Sigmoid colon (tissue), 4 donors: ENCODE measurements around the gene USP24.

Source experiments
- CTCF ChIP-seq, 4 experiments: fragments of 450-650 bp in 3 of 4; fragments of 200-600 bp in 1 of 4; IDR thresholded peaks; one replicate each; pipeline ENCODE4 v1.5.1; 2016 to 2019; ENCODE audit warnings: antibody characterized with exemption in 4 of 4, mild to moderate bottlenecking in 3 of 4, moderate library complexity in 2 of 4
- EP300 ChIP-seq, 4 donors: sonication (generic); formaldehyde crosslinking; IDR thresholded peaks; one replicate each; pipeline ENCODE4 v1.6.1; 2017; ENCODE audit warnings: antibody characterized with exemption in 4 of 4
- POLR2A ChIP-seq, 2 donors: fragments of 450-650 bp; IDR thresholded peaks; one replicate each; pipeline ENCODE4 v1.6.1; 2016; ENCODE audit warnings: antibody characterized with exemption in 2 of 2, mild to moderate bottlenecking in 2 of 2, moderate library complexity in 2 of 2
- POLR2AphosphoS5 ChIP-seq, 4 donors: sonication (generic); formaldehyde crosslinking; IDR thresholded peaks; one replicate each; pipeline ENCODE4 v1.6.1; 2017; ENCODE audit warnings: antibody characterized with exemption in 4 of 4

- no peak for TF ChIP-seq CTCF (IDR thresholded peaks at IDR 0.05)
- no peak for TF ChIP-seq POLR2A (IDR thresholded peaks at IDR 0.05)
- TF ChIP-seq EP300 (IDR thresholded peaks at IDR 0.05), result no peak
- no peak for TF ChIP-seq POLR2AphosphoS5 (IDR thresholded peaks at IDR 0.05)
Measured at GRCh38 chr1:55232448-55233144, 17.4 kb upstream of the USP24 start.
